ENCODE measurements around the gene ASCL5. TPM values are rescaled to one million over a fixed set of nuclear protein-coding genes. Genes with fewer than 3 reads are reported as not detected.

The ASCL5 gene
- total and polyA plus RNA-seq, 7 donors: 0.26 to 0.30 TPM; not detected in 5

GRCh38 chr1:201113451-201114244 lies 13.3 kb downstream of the ASCL5 start:
- H3K4me3 ChIP-seq: peak overlapping the region; percentile 78
- H3K36me3 ChIP-seq (ENCODE audit: insufficient read depth in 1 of 2, low read depth in 1 of 2): no peaks in the 10 kb centered on the region
- 36 to 45% (median 38%) methylated on average over 17 of the region's 17 CpGs for WGBS, 3 donors
- H3K27ac ChIP-seq: peak overlapping the region; percentile 95
- H3K9me3 ChIP-seq: no peaks in the 10 kb centered on the region
- intact Hi-C loops (cut with DNase I): loop anchor here (1.0 to 2.0 kb wide), 3 partner anchors 23 to 27 kb away; no protein-coding TSS in a partner anchor
- TF ChIP-seq CTCF (IDR thresholded peaks at IDR 0.05): no peak
- ATAC-seq: no peak
- H3K4me1 ChIP-seq: peaks cover 28% of the 10 kb centered on the region
- no peaks in the 10 kb centered on the region for H3K27me3 ChIP-seq (ENCODE audit: insufficient read depth in 3 of 3, low read length in 2 of 3)
- DNase-seq: no peak

- Histone ChIP-seq H3K27me3 (ENCODE audit: insufficient read depth in 3 of 3, low read length in 2 of 3) (no peaks in the 10 kb centered on the region), H3K36me3 (ENCODE audit: insufficient read depth in 1 of 2, low read depth in 1 of 2) (no peaks in the 10 kb centered on the region), H3K4me3 (no peak overlapping the region), H3K27ac (peak overlapping the region; percentile 95), H3K9me3 (no peaks in the 10 kb centered on the region), H3K4me1 (peaks cover 33% of the 10 kb centered on the region)
- intact Hi-C loops (cut with DNase I): loop anchor here in 1 of 2 donors (2.0 kb wide), 1 partner anchor 26 kb away; no protein-coding TSS in a partner anchor
- no peak for ATAC-seq
- no peak for DNase-seq
- WGBS, 3 donors: 76 to 98% (median 92%) methylated on average over 3 of the region's 3 CpGs
- no peak for TF ChIP-seq CTCF (IDR thresholded peaks at IDR 0.05)
These were observed 14.1 kb downstream of the ASCL5 start for GRCh38 chr1:201112926-201113325.

GRCh38 chr1:201112173-201112731 lies 14.7 kb downstream of the ASCL5 start, which contains the start of gene CACNA1S:
Gene CACNA1S, minus strand, starts transcription at chr1:201112426. Its CDS starts 87 bp downstream, at chr1:201112339.
- Histone ChIP-seq H3K27me3 (ENCODE audit: insufficient read depth in 3 of 3, low read length in 2 of 3) (no peaks in the 10 kb centered on the region), H3K4me1 (peaks cover 40% of the 10 kb centered on the region), H3K36me3 (ENCODE audit: insufficient read depth in 1 of 2, low read depth in 1 of 2) (peaks cover 0 to under 1% of the 10 kb centered on the region in 2 donors), H3K27ac (peak within 1 kb of the TSS; percentile 95), H3K9me3 (no peaks in the 10 kb centered on the region), H3K4me3 (peak within 1 kb of the TSS; percentile 69)
- no peak for TF ChIP-seq CTCF (IDR thresholded peaks at IDR 0.05)
- 17 to 37% (median 24%) methylated on average over 8 to 9 of the region's 9 CpGs for WGBS, 3 donors
- intact Hi-C loops (cut with DNase I): loop anchor here in 1 of 2 donors (2.0 kb wide), 1 partner anchor 25 kb away; no protein-coding TSS in a partner anchor
- peak; percentile 80 to 87 (median 81) for ATAC-seq
- peak; percentile 70 to 91 for DNase-seq

- 22 to 42% (median 28%) methylated on average over 1 to 3 of the region's 3 CpGs for WGBS, 3 donors
- intact Hi-C loops (cut with DNase I): loop anchor here in 1 of 2 donors (2.0 kb wide), 1 partner anchor 25 kb away; no protein-coding TSS in a partner anchor
These were observed 15.3 kb downstream of the ASCL5 start for GRCh38 chr1:201111672-201112071.

More at GRCh38 chr1:201111672-201112071, 15.3 kb downstream of the ASCL5 start:
- no peak for TF ChIP-seq CTCF (IDR thresholded peaks at IDR 0.05)
- no peaks in the 10 kb centered on the region for H3K27me3 ChIP-seq (ENCODE audit: insufficient read depth in 3 of 3, low read length in 2 of 3)
- peak overlapping the region; percentile 69 for H3K4me3 ChIP-seq
- no peaks in the 10 kb centered on the region for H3K9me3 ChIP-seq
- H3K36me3 ChIP-seq (ENCODE audit: insufficient read depth in 1 of 2, low read depth in 1 of 2): peaks cover 0 to 6% of the 10 kb centered on the region in 2 donors
- DNase-seq (no peak), ATAC-seq (no peak)
- peak overlapping the region; percentile 95 for H3K27ac ChIP-seq
- H3K4me1 ChIP-seq: peaks cover 45% of the 10 kb centered on the region
